ENCODE results near the gene PFKFB3.
A peak's percentile ranks its signal among the peaks of the same experiment; 100 is the strongest.

The PFKFB3 gene

GRCh38 chr10:6231730-6232129 is 29.0 kb downstream of the PFKFB3 start (continued):
- TF ChIP-seq ZNF792 (tag by site-specific recombination; IDR thresholded peaks at IDR 0.05), result no peak
- TF ChIP-seq ZIC2 (tag by site-specific recombination; IDR thresholded peaks at IDR 0.05), result 0 out of 2 replicates have a peak, but pooled peaks have one; percentile 18
- no peak for TF ChIP-seq ZNF324 (tag by site-specific recombination; IDR thresholded peaks at IDR 0.05)
- no peak for TF ChIP-seq ZSCAN16 (tag by site-specific recombination; IDR thresholded peaks at IDR 0.05)
- no peak for TF ChIP-seq ZBTB49 (tag by site-specific recombination; IDR thresholded peaks at IDR 0.05; ENCODE audit: low read depth)
- TF ChIP-seq ZSCAN5A (tag by site-specific recombination; IDR thresholded peaks at IDR 0.05), result no peak

DNA sequence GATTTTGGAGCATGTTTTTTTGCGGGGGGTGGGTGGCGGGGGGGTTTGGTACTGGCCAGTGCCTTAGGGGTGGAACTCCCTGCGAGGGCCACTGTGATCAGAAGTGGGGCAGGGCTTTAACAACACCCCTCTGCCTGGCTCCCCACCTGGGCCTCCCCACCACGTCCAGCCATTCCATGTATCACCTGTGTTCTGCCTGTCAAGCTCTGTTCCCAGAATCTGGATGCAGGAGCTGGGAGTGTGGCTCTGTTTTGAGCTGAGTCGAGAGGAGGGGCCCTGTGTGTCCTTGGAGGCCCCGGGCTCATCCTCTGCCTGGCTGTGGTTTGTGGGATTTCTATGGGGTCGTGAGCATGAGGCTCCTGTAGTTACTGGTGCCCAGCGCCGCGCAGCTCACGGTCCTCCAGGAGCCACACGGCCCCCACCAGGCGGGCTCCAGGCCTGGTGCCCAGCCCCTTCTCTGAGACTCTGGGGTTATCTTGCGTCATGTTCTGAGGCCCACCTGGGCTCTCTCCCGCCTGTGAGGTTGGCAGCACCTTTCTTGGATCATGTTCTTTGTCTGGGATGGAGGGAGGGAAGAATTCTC is 29.6 kb downstream of the PFKFB3 start:
- TF ChIP-seq ZNF473 (tag by site-specific recombination; IDR thresholded peaks at IDR 0.05), result no peak
- no peak for TF ChIP-seq ZNF529 (tag by site-specific recombination; IDR thresholded peaks at IDR 0.05; ENCODE audit: insufficient replicate concordance)
- no peak for TF ChIP-seq SCRT1 (tag by site-specific recombination; IDR thresholded peaks at IDR 0.05; ENCODE audit: borderline replicate concordance)
- TF ChIP-seq REPIN1 (tag by site-specific recombination; IDR thresholded peaks at IDR 0.05; ENCODE audit: low read depth), result no peak
- TF ChIP-seq RBAK (tag by site-specific recombination; IDR thresholded peaks at IDR 0.05), result no peak
- TF ChIP-seq ZNF660 (tag by site-specific recombination; IDR thresholded peaks at IDR 0.05), result no peak
- TF ChIP-seq ZNF560 (tag by site-specific recombination; IDR thresholded peaks at IDR 0.05; ENCODE audit: borderline replicate concordance), result no peak
- no peak for TF ChIP-seq BCL11A (tag by site-specific recombination; IDR thresholded peaks at IDR 0.05; ENCODE audit: low read depth)
- no peaks in the 10 kb centered on the region for H3K4me1 ChIP-seq (ENCODE audit: control insufficient read depth, insufficient read depth, low read length)
- H3K27ac ChIP-seq (ENCODE audit: extremely low read depth, low read depth, low read length), result no peak overlapping the region
- ChIA-PET CTCF (interaction anchor here (0.6 kb wide), 1 partner anchor 42 kb away, joined by 3 read pairs; no protein-coding TSS in a partner anchor), POLR2A (no interaction called here)
- H3K36me3 ChIP-seq (ENCODE audit: control insufficient read depth in 2 of 2, insufficient read depth in 1 of 2, low read length in 2 of 2), result peaks cover 0 to 69% of the 10 kb centered on the region in 2 experiments; a peak in 2 of 3 replicates
- no peaks in the 10 kb centered on the region for H3K9me3 ChIP-seq (ENCODE audit: control insufficient read depth, insufficient read depth, low read depth, low read length)
- no peak overlapping the region for H3K4me3 ChIP-seq (ENCODE audit: low read depth, low read length)

DNA sequence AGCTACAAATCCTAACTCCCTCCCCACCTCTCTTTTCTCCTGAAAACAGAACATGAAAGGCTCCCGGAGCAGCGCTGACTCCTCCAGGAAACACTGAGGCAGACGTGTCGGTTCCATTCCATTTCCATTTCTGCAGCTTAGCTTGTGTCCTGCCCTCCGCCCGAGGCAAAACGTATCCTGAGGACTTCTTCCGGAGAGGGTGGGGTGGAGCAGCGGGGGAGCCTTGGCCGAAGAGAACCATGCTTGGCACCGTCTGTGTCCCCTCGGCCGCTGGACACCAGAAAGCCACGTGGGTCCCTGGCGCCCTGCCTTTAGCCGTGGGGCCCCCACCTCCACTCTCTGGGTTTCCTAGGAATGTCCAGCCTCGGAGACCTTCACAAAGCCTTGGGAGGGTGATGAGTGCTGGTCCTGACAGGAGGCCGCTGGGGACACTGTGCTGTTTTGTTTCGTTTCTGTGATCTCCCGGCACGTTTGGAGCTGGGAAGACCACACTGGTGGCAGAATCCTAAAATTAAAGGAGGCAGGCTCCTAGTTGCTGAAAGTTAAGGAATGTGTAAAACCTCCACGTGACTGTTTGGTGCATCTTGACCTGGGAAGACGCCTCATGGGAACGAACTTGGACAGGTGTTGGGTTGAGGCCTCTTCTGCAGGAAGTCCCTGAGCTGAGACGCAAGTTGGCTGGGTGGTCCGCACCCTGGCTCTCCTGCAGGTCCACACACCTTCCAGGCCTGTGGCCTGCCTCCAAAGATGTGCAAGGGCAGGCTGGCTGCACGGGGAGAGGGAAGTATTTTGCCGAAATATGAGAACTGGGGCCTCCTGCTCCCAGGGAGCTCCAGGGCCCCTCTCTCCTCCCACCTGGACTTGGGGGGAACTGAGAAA is 30.4 kb downstream of the PFKFB3 start:
- Histone ChIP-seq H3K36me3 (ENCODE audit: control insufficient read depth in 2 of 2, insufficient read depth in 1 of 2, low read length in 2 of 2) (peaks cover 0 to 61% of the 10 kb centered on the region in 2 experiments; a peak in 2 of 3 replicates), H3K4me3 (ENCODE audit: low read depth, low read length) (no peak overlapping the region), H3K27ac (ENCODE audit: extremely low read depth, low read depth, low read length) (no peak overlapping the region), H3K4me1 (ENCODE audit: control insufficient read depth, insufficient read depth, low read length) (no peaks in the 10 kb centered on the region), H3K9me3 (ENCODE audit: control insufficient read depth, insufficient read depth, low read depth, low read length) (no peaks in the 10 kb centered on the region)
- ChIA-PET POLR2A (no interaction called here), CTCF (interaction anchor here (0.6 kb wide), 1 partner anchor 41 kb away, joined by 3 read pairs; no protein-coding TSS in a partner anchor)
- TF ChIP-seq ZNF501 (tag by site-specific recombination; IDR thresholded peaks at IDR 0.05) (no peak), ZFP3 (tag by site-specific recombination; IDR thresholded peaks at IDR 0.05; ENCODE audit: low read depth) (no peak), ZNF184 (tag by site-specific recombination; IDR thresholded peaks at IDR 0.05) (no peak), ZEB2 (tag by site-specific recombination; IDR thresholded peaks at IDR 0.05) (no peak), ZNF555 (tag by site-specific recombination; conservative IDR thresholded peaks at IDR 0.05) (no peak), ZNF202 (tag by site-specific recombination; IDR thresholded peaks at IDR 0.05; ENCODE audit: borderline replicate concordance) (no peak), WT1 (tag by site-specific recombination; IDR thresholded peaks at IDR 0.05) (no peak), ZNF416 (tag by site-specific recombination; IDR thresholded peaks at IDR 0.05) (no peak), ZNF132 (tag by site-specific recombination; IDR thresholded peaks at IDR 0.05; ENCODE audit: borderline replicate concordance) (no peak), ZNF837 (tag by site-specific recombination; IDR thresholded peaks at IDR 0.05) (no peak), ZNF48 (tag by site-specific recombination; IDR thresholded peaks at IDR 0.05) (no peak)
- TF ChIP-seq, protein P1, sequence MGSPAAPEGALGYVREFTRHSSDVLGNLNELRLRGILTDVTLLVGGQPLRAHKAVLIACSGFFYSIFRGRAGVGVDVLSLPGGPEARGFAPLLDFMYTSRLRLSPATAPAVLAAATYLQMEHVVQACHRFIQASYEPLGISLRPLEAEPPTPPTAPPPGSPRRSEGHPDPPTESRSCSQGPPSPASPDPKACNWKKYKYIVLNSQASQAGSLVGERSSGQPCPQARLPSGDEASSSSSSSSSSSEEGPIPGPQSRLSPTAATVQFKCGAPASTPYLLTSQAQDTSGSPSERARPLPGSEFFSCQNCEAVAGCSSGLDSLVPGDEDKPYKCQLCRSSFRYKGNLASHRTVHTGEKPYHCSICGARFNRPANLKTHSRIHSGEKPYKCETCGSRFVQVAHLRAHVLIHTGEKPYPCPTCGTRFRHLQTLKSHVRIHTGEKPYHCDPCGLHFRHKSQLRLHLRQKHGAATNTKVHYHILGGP (tag by site-specific recombination; IDR thresholded peaks at IDR 0.05), result no peak
- TF ChIP-seq, protein P2, sequence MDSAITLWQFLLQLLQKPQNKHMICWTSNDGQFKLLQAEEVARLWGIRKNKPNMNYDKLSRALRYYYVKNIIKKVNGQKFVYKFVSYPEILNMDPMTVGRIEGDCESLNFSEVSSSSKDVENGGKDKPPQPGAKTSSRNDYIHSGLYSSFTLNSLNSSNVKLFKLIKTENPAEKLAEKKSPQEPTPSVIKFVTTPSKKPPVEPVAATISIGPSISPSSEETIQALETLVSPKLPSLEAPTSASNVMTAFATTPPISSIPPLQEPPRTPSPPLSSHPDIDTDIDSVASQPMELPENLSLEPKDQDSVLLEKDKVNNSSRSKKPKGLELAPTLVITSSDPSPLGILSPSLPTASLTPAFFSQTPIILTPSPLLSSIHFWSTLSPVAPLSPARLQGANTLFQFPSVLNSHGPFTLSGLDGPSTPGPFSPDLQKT (IDR thresholded peaks at IDR 0.05; ENCODE audit: borderline replicate concordance, low read depth, low read length), result no peak
